Stimulated activated CD4-positive, alpha-beta T cell treated with anti-CD3 and anti-CD28 coated beads, Interleukin-4, amount 100 ng/mL, for 24 hours (primary cell): Measurements from ENCODE around the gene RPRD1B.
"Not testable (repeated sequence)": the region's sequence is repeated elsewhere in the genome, so short reads cannot be mapped to it uniquely, and the experiment has no call there.

Experiments
- DNase-seq: peaks from one replicate; pipeline ENCODE4 v3.0.0-alpha.2; 2020

RPRD1B gene

GRCh38 chr20:38001981-38002380 is 31.6 kb upstream of the RPRD1B start:
- no peak for DNase-seq

GRCh38 chr20:38002422-38002821 is 31.1 kb upstream of the RPRD1B start:
- DNase-seq = no peak

GRCh38 chr20:38004416-38004815 is 29.1 kb upstream of the RPRD1B start:
- DNase-seq = no peak

- DNase-seq = no peak
These were observed 27.6 kb upstream of the RPRD1B start for GRCh38 chr20:38005903-38006302.

GRCh38 chr20:38007526-38007925 is 26.0 kb upstream of the RPRD1B start:
- DNase-seq = no peak

GRCh38 chr20:38008233-38008944 is 25.2 kb upstream of the RPRD1B start:
- no peak for DNase-seq

GRCh38 chr20:38009416-38009815 is 24.1 kb upstream of the RPRD1B start:
- not testable (repeated sequence) for DNase-seq

- DNase-seq = no peak
These were observed 21.9 kb upstream of the RPRD1B start for GRCh38 chr20:38011696-38012095.

GRCh38 chr20:38012332-38012731 is 21.2 kb upstream of the RPRD1B start:
- DNase-seq = no peak

GRCh38 chr20:38013887-38014286 is 19.7 kb upstream of the RPRD1B start:
- no peak for DNase-seq

GRCh38 chr20:38017959-38018358 is 15.6 kb upstream of the RPRD1B start:
- no peak for DNase-seq

- no peak for DNase-seq
These were observed 15.2 kb upstream of the RPRD1B start for GRCh38 chr20:38018385-38018784.

GRCh38 chr20:38021087-38021772 is 12.3 kb upstream of the RPRD1B start:
- DNase-seq = no peak

GRCh38 chr20:38023181-38024001 is 10.2 kb upstream of the RPRD1B start:
- DNase-seq = no peak

- no peak for DNase-seq
These were observed 9.1 kb upstream of the RPRD1B start for GRCh38 chr20:38024496-38024895.

GRCh38 chr20:38029453-38029852 is 4.1 kb upstream of the RPRD1B start:
- no peak for DNase-seq

GRCh38 chr20:38031957-38032356 is 1.6 kb upstream of the RPRD1B start:
- no peak for DNase-seq

GRCh38 chr20:38032585-38033329 is 789 bp upstream of the RPRD1B start:
- DNase-seq = no peak

GRCh38 chr20:38034108-38034649 is 633 bp downstream of the RPRD1B start:
- no peak for DNase-seq

GRCh38 chr20:38034961-38035360 is 1.4 kb downstream of the RPRD1B start:
- DNase-seq = no peak

GRCh38 chr20:38036366-38036765 is 2.8 kb downstream of the RPRD1B start:
- no peak for DNase-seq

- DNase-seq = no peak
These were observed 6.7 kb downstream of the RPRD1B start for GRCh38 chr20:38040276-38040675.
